Omental fat pad (tissue), 4 donors: ENCODE data around the gene YAE1. TPM values are rescaled to one million over a fixed set of nuclear protein-coding genes. Genes with fewer than 3 reads are reported as not detected.

ENCODE experiments used
- ATAC-seq: fragments of 150-250 bp; one replicate; pipeline ENCODE4 v1.9.1; 2016; ENCODE audit warnings: mild to moderate bottlenecking, moderate library complexity; ENCODE audit not compliant: low FRiP score
- DNase-seq: peaks from one replicate; pipeline ENCODE4 v3.0.0-alpha.2; 2019; ENCODE audit warnings: low spot score
- total RNA-seq, 4 donors: library from RNA; depleted of rRNA; stranded (reverse); fragments of >200 nt; gene quantifications; one replicate each; pipeline ENCODE4 v1.1.0, GENCODE V29; 2016
- TF ChIP-seq, protein P1 (sequence below), 3 donors: fragments of 450-650 bp; IDR thresholded peaks; one replicate each; pipeline ENCODE4 v1.5.1; 2016 to 2017; ENCODE audit warnings: antibody characterized with exemption in 3 of 3, mild to moderate bottlenecking in 3 of 3, moderate library complexity in 2 of 3

YAE1 gene
- total RNA-seq, 4 donors from 2014 or later = 11.8 to 18.8 (median 16.6) TPM

DNA sequence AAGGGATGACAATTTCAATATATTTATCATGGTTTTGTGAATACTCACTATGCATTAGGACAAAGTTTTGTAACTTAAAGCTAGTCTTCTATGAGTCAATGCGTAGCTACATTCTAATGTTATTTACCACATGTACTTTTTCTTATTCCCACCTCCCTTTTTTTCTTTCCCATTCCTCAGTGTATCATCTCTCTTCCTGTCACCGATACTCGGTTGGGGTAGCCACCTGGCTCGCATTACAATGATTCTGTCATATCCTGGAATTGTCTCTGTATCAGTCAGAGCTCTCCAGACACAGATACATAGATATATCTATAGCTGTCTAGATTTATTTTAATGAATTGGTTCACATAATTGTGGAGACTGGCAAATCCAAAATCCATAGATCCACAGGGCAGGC, 47.4 kb downstream of the YAE1 start:
- TF ChIP-seq, protein P1, sequence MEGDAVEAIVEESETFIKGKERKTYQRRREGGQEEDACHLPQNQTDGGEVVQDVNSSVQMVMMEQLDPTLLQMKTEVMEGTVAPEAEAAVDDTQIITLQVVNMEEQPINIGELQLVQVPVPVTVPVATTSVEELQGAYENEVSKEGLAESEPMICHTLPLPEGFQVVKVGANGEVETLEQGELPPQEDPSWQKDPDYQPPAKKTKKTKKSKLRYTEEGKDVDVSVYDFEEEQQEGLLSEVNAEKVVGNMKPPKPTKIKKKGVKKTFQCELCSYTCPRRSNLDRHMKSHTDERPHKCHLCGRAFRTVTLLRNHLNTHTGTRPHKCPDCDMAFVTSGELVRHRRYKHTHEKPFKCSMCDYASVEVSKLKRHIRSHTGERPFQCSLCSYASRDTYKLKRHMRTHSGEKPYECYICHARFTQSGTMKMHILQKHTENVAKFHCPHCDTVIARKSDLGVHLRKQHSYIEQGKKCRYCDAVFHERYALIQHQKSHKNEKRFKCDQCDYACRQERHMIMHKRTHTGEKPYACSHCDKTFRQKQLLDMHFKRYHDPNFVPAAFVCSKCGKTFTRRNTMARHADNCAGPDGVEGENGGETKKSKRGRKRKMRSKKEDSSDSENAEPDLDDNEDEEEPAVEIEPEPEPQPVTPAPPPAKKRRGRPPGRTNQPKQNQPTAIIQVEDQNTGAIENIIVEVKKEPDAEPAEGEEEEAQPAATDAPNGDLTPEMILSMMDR (IDR thresholded peaks at IDR 0.05) = no peak

GRCh38 chr7:39614299-39614698, 48.1 kb downstream of the YAE1 start:
- DNase-seq (no peak), ATAC-seq (no peak)
- TF ChIP-seq, protein P1 (IDR thresholded peaks at IDR 0.05) = no peak

More for the DNA sequence above, 47.4 kb downstream of the YAE1 start:
- DNase-seq (no peak), ATAC-seq (no peak)

DNA sequence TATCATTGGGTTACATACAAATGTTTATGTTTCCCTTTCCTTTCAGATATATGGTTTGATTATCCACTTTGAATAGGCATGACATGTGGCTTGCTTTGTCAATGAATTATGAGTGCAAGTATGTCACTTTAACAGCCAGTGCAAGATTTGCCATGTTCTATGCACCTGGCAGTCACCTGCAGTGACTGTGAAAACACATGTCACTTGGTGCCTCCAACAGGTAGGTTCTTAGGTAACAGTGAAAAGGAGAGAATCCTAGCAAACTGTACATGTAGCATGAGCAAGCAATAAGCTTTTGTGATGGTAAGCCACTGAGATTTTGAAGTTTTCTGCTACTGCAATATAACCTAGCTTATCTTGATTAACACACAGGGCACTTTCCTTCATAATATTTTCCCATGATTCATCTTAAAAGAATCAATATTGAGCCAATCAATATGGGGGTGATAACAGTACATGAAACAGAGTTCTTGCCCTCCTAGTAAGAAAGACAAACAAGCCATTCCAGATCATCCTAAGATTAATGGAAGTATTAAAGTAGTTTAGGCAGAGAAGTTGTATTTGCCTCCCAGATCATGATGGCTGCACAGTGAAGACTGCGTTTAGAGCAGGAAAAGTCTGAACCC, 49.3 kb downstream of the YAE1 start:
- TF ChIP-seq, protein P1 (IDR thresholded peaks at IDR 0.05) = no peak
- DNase-seq (no peak), ATAC-seq (no peak)

- TF ChIP-seq, protein P1 (IDR thresholded peaks at IDR 0.05) = no peak
- DNase-seq (no peak), ATAC-seq (no peak)
These were observed 49.9 kb downstream of the YAE1 start for GRCh38 chr7:39616138-39616537.

DNA sequence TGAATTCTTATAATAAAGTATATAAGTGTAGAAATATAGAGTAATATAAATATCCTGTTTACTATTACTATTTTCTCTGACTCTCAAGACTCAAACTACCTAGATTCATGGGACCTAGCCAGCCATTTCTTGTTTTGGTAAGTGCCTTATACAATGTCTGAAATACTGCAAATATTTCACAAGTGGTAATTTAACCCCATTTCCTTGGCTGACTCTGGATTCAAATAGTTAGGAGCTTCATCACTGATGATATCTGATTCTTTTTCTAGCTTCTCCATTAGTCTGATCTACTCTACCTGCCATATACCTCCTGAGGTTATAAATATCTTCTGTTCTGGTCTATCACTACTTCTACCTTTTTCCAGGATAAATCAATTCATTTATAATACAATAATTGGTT, 50.8 kb downstream of the YAE1 start:
- DNase-seq (no peak), ATAC-seq (no peak)
- TF ChIP-seq, protein P1 (IDR thresholded peaks at IDR 0.05) = no peak

DNA sequence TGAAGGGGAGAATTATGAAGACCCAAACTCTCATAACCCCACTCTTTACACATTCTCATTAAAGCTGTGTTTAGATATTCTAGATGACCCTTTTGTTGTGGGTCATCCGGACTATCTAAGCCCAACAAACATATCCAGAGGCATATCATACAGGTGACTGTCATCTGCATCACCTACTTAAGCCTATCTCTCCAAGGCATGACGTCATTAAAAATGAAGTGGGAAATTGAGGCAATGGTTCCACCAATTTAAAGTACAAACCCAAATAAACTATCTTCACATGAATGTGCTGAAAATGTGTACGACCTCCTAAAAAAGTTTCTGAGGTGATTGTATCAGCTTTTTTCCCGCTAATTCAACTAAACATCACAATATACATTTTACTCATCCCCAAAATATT, 52.7 kb downstream of the YAE1 start:
- no peak for ATAC-seq
- TF ChIP-seq, protein P1 (IDR thresholded peaks at IDR 0.05) = no peak
- no peak for DNase-seq

GRCh38 chr7:39620486-39620885, 54.3 kb downstream of the YAE1 start:
- no peak for ATAC-seq
- no peak for DNase-seq
- TF ChIP-seq, protein P1 (IDR thresholded peaks at IDR 0.05) = no peak
